NCI-H345 (cell line): Measurements from ENCODE around the gene RIPPLY1.
A peak's percentile ranks its signal among the peaks of the same experiment; 100 is the strongest.
"Not testable (repeated sequence)": the region's sequence is repeated elsewhere in the genome, so short reads cannot be mapped to it uniquely, and the experiment has no call there.

Experiments
- DNase-seq: peaks from one replicate; lab custom pipeline; 2025; lab: John Stamatoyannopoulos, UW

The RIPPLY1 gene

GRCh38 chrX:106906361-106906760 lies 3.2 kb upstream of the RIPPLY1 start:
- DNase-seq: no peak

GRCh38 chrX:106905064-106905708 lies 2.0 kb upstream of the RIPPLY1 start:
- no peak for DNase-seq

- DNase-seq: no peak
Observed at GRCh38 chrX:106903856-106904528, 851 bp upstream of the RIPPLY1 start.

- no peak for DNase-seq
Observed at GRCh38 chrX:106902684-106903083, 457 bp downstream of the RIPPLY1 start.

GRCh38 chrX:106901781-106902219 lies 1.3 kb downstream of the RIPPLY1 start:
- DNase-seq: no peak

- no peak for DNase-seq
Observed at GRCh38 chrX:106901341-106901740, 1.8 kb downstream of the RIPPLY1 start.

GRCh38 chrX:106899841-106900240 lies 3.3 kb downstream of the RIPPLY1 start:
- DNase-seq: no peak

- DNase-seq: no peak
Observed at GRCh38 chrX:106899276-106899675, 3.9 kb downstream of the RIPPLY1 start.

GRCh38 chrX:106898462-106898861 lies 4.7 kb downstream of the RIPPLY1 start:
- DNase-seq: peak; percentile 4

- DNase-seq: no peak
Observed at GRCh38 chrX:106897259-106897658, 5.9 kb downstream of the RIPPLY1 start.

- DNase-seq: no peak
Observed at GRCh38 chrX:106894978-106895452, 8.1 kb downstream of the RIPPLY1 start.

GRCh38 chrX:106894392-106894909 lies 8.7 kb downstream of the RIPPLY1 start:
- peak; percentile 58 for DNase-seq

- DNase-seq: no peak
Observed at GRCh38 chrX:106891762-106892460, 11.2 kb downstream of the RIPPLY1 start.

GRCh38 chrX:106889468-106889867 lies 13.7 kb downstream of the RIPPLY1 start:
- DNase-seq: no peak

- no peak for DNase-seq
Observed at GRCh38 chrX:106875151-106875550, 28.0 kb downstream of the RIPPLY1 start.

GRCh38 chrX:106874075-106874474 lies 29.1 kb downstream of the RIPPLY1 start:
- DNase-seq: peak; percentile 9

- not testable (repeated sequence) for DNase-seq
Observed at GRCh38 chrX:106872796-106873195, 30.3 kb downstream of the RIPPLY1 start.

GRCh38 chrX:106863697-106864096 lies 39.4 kb downstream of the RIPPLY1 start:
- no peak for DNase-seq

- no peak for DNase-seq
Observed at GRCh38 chrX:106862972-106863688, 40.0 kb downstream of the RIPPLY1 start.
